Endothelial cell (in vitro differentiated cells): ENCODE results near the gene P4HA3. TPM values are rescaled to one million over a fixed set of nuclear protein-coding genes. Genes with fewer than 3 reads are reported as not detected.

Experiments
- DNase-seq: peaks from one replicate; pipeline ENCODE4 v3.0.0; 2021; ENCODE audit warnings: low spot score
- H3K27ac Mint-ChIP-seq: one replicate; pipeline ENCODE4 v1.8.0; 2021; ENCODE audit warnings: mixed read lengths, inconsistent platforms; ENCODE audit not compliant: unreplicated experiment
- H3K27me3 Mint-ChIP-seq: one replicate; pipeline ENCODE4 v1.8.0; 2021; ENCODE audit warnings: mild to moderate bottlenecking, moderate library complexity, mixed read lengths, inconsistent platforms; ENCODE audit not compliant: unreplicated experiment
- H3K36me3 Mint-ChIP-seq: one replicate; pipeline ENCODE4 v1.8.0; 2021; ENCODE audit warnings: mild to moderate bottlenecking, low read depth, mixed read lengths, inconsistent platforms; ENCODE audit not compliant: unreplicated experiment
- H3K4me1 Mint-ChIP-seq: one replicate; pipeline ENCODE4 v1.8.0; 2021; ENCODE audit warnings: mild to moderate bottlenecking, mixed read lengths, inconsistent platforms; ENCODE audit not compliant: unreplicated experiment
- H3K4me3 Mint-ChIP-seq: one replicate; pipeline ENCODE4 v1.8.0; 2021; ENCODE audit warnings: mild to moderate bottlenecking, mixed read lengths, inconsistent platforms; ENCODE audit not compliant: unreplicated experiment
- H3K9me3 Mint-ChIP-seq: one replicate; pipeline ENCODE4 v1.8.0; 2021; ENCODE audit warnings: mixed read lengths, inconsistent platforms; ENCODE audit not compliant: unreplicated experiment
- total RNA-seq: library from RNA; stranded (reverse); fragmentation: NEBNext Ultra II Directional; extraction: Animal tissue kit (Norgen Biotek cat#: 25700); gene quantifications from one replicate; pipeline ENCODE4 v1.2.1, GENCODE V29; 2021; ENCODE audit not compliant: unreplicated experiment
- TF ChIP-seq, protein P1 (sequence below): fragments of 200-600 bp; sonication (generic); IDR thresholded peaks from one replicate; pipeline ENCODE4 v1.5.0; 2021; ENCODE audit warnings: antibody characterized with exemption; ENCODE audit not compliant: unreplicated experiment

P4HA3 gene
- total RNA-seq, 1 donor from 2014 or later: 0.64 TPM

DNA sequence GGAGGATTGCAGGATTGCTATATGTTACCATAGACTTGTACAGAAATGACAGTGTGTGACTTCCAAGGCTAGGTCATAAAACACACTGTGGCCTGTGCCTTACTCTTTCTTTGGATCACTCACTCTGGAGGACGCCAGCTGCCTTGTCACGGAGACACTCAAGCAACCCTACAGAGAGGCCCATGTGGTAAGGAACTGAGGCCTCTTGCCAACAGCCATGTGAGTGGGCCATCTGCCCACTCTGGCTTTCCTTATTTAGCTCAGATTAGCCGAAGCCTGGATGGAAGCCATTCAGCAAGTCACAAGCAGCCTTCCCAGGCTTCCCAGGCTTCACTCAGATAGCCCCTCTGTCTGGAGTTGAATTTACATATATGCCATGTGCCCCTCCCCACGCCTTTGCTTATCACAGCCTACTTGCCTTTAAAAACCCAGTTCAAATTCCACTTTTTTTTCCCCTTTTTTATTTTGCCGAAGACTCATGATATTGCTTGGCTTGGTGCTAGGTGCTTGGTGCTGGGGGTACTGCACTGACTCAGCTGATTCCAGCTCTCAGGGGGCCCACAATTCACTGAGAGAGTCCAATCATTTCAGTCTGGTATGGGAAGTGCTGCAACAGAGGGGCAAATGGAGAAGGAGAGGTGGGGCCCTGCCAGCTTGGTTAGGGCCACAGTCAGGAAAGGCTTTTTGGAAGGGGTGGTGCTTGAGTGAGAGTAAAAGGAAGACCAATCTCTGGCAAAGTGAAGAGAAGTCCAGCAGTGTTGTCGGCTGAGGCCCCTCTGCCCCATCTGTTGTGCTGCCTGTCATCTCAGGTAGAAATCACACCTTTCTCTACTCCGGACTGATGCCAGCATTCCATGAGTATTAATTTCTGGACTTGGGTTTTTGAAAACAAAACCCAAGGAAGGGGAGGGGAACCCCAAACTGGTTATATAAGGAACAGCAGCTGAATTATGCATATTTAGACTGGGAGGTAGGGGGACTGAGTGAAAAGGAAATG is 14.5 kb upstream of the P4HA3 start:
- Mint-ChIP-seq H3K4me3 (no peak overlapping the region), H3K4me1 (peaks cover 18% of the 10 kb centered on the region), H3K36me3 (peaks cover 14% of the 10 kb centered on the region), H3K27me3 (no peaks in the 10 kb centered on the region), H3K9me3 (no peaks in the 10 kb centered on the region), H3K27ac (no peak overlapping the region)
- TF ChIP-seq, protein P1, sequence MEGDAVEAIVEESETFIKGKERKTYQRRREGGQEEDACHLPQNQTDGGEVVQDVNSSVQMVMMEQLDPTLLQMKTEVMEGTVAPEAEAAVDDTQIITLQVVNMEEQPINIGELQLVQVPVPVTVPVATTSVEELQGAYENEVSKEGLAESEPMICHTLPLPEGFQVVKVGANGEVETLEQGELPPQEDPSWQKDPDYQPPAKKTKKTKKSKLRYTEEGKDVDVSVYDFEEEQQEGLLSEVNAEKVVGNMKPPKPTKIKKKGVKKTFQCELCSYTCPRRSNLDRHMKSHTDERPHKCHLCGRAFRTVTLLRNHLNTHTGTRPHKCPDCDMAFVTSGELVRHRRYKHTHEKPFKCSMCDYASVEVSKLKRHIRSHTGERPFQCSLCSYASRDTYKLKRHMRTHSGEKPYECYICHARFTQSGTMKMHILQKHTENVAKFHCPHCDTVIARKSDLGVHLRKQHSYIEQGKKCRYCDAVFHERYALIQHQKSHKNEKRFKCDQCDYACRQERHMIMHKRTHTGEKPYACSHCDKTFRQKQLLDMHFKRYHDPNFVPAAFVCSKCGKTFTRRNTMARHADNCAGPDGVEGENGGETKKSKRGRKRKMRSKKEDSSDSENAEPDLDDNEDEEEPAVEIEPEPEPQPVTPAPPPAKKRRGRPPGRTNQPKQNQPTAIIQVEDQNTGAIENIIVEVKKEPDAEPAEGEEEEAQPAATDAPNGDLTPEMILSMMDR: no peak
- DNase-seq: no peak

DNA sequence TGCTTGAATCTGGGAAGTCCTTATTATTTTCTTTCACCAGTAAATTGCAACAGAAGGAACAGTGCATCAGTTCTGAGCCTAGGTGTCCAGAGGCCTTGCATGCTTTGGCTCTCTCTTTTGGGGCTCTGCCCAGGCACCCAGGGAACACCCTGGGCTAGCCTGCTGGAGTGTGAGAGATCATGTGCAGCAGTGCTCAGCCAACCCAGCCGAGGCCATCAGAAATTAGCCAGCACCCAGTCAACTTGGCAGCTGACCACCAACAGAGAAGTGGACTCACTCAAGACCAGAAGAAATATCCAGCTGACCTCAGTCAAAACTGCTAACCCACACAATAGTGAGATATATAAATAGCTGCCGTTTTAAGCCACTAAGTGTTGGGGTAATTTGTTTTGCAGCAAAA is 11.2 kb upstream of the P4HA3 start:
- Mint-ChIP-seq H3K4me3 (no peak overlapping the region), H3K27ac (no peak overlapping the region), H3K4me1 (peaks cover 16% of the 10 kb centered on the region)

DNA sequence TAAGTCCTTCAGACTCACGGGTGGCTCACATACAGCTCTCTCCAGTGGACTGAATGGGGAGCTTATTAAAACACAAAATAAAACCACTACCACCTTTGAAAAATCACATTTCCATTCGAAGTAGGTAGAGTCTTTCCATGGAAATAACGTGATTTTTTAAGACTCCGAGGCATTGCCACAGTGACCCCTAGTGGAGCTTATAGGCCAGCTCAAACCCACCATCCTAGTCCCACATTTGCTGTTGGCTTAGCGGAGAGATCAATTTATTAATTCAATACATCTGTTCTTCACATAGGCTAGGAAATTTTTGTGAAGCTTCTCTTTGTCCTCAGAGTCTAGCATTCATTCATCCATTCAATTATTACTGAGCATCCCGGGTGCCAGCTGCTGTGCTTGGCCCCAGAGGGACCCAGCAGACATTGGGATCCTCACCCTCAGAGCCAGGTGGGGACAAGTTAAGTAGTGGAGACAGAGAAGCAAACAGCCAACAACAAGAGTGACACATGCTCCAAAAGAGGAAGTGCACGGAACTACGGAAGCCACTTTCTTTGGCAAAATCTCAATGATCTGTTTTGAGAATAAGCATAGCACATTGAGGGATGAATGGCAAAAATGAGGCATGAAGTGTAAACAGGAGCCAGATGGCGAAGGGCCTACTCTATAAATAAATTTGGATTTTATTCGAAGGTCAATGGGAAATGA is 10.2 kb upstream of the P4HA3 start:
- TF ChIP-seq, protein P1: peak; percentile 61
- Mint-ChIP-seq H3K27me3 (no peaks in the 10 kb centered on the region), H3K4me3 (no peak overlapping the region), H3K36me3 (no peaks in the 10 kb centered on the region), H3K27ac (no peak overlapping the region), H3K9me3 (peaks cover 5% of the 10 kb centered on the region), H3K4me1 (peaks cover 7% of the 10 kb centered on the region)
- peak; percentile 38 for DNase-seq

More for the DNA sequence above, 11.2 kb upstream of the P4HA3 start:
- no peak for DNase-seq
- Mint-ChIP-seq H3K36me3 (peaks cover 4% of the 10 kb centered on the region), H3K9me3 (peaks cover 2% of the 10 kb centered on the region), H3K27me3 (no peaks in the 10 kb centered on the region)
- TF ChIP-seq, protein P1: no peak

DNA sequence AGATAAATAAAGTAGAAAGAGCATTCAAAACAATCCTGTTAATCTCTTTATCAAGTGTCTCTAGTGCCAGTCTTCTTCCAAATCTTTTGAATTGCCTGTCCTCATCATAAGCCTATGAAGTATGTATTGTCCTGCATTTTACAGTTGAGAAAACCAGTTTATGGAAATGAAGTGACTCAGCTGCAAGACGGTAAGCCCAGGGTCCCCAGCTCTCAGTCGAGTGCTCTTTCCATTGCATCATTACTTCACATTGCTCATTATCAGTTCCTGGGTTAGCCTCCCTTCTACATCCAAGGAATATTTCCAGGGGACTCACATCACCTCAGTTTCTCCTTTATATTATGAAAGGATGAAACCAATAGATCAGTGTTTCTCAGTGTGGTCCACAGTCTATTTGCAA is 9.1 kb upstream of the P4HA3 start:
- Mint-ChIP-seq H3K27ac (no peak overlapping the region), H3K9me3 (peaks cover 5% of the 10 kb centered on the region), H3K4me3 (no peak overlapping the region), H3K27me3 (no peaks in the 10 kb centered on the region), H3K4me1 (no peaks in the 10 kb centered on the region), H3K36me3 (no peaks in the 10 kb centered on the region)
- no peak for DNase-seq
- TF ChIP-seq, protein P1: no peak
